GM10847 (cell line): ENCODE results near the gene CA11.

Source experiments
- POLR2A ChIP-seq: IDR thresholded peaks from 2 replicates; pipeline ENCODE4 v1.6.1; 2011; ENCODE audit not compliant: insufficient read length; ENCODE audit errors: extremely low read depth

The CA11 gene

DNA sequence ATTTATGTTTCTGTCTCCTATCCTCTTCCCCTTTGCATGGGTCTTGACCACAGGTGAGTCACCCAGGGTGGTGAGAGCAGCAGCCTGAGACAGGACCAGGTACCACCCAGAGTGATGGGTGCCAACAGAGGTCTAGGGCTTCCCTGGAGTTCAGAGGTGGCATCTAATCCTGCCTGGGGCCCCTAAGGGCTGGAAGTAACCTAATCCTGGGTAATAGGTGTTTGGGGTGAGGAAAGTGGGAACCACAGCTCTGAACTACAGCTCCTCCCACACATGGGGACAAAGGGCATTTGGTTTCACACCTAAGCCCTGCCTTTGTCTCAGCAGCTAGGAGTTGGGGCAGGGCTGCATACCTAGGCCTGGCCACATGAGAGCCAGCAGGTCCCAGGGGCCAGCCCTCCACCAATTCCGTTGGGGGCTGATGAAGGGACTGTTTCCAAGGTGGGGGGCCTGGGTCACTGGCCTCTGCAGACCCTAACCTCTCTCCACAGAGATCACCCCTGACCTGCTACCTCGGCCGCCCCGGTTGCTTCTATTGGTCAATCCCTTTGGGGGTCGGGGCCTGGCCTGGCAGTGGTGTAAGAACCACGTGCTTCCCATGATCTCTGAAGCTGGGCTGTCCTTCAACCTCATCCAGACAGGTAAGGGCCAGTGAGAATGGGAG lies 18.7 kb downstream of the CA11 start:
- no peak for TF ChIP-seq POLR2A

- no peak for TF ChIP-seq POLR2A
These were observed 20.1 kb downstream of the CA11 start for GRCh38 chr19:48625891-48626327.

DNA sequence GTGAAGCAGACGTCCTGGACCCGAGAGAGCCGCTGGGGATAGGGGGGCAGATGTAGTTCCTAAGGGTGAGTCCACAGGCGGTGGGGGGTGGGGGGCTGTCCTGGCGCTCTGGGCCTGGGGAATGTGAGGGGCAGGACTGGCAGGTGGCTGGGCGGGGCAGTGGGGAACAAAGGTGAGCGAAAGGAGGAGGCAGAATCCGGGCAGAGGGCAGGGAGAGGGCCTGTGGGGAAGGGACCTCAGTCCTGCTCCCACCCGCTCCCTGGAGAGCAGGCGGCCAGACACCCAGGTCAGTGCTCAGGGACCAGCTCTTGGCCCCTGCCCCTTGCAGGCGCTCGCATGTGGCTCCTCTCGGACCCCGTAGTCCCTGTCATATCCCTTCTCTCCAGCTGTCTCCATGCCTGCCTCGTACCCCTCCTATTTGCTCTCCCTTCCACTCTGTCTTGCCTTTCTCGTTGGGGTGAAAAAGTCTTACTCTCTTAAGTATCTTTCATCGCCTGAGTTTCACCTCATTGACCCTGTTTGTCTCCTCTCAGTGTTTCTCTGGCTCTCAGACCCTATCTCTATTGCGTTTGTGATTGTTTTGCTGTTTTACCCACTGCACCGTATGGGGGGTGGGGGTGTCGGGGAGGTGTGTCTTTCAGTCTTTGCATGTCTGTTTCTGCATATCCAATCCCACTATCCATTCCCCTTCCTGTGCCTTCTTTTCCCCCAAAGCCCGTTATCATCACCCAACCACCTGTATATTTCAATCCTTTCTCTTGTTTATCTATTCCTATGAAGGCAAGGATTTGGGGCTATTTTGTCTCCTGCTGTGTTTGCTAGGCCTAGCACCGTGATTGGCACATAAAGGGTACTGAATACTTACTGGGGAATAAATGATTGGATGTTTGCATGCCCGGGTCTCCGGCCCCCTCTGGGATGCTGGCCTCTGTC lies 20.9 kb downstream of the CA11 start:
- TF ChIP-seq POLR2A = no peak

GRCh38 chr19:48624067-48624594 lies 21.9 kb downstream of the CA11 start:
- TF ChIP-seq POLR2A = no peak

GRCh38 chr19:48623556-48624066 lies 22.4 kb downstream of the CA11 start:
- TF ChIP-seq POLR2A = no peak

- no peak for TF ChIP-seq POLR2A
These were observed 26.0 kb downstream of the CA11 start for GRCh38 chr19:48619692-48620585.

DNA sequence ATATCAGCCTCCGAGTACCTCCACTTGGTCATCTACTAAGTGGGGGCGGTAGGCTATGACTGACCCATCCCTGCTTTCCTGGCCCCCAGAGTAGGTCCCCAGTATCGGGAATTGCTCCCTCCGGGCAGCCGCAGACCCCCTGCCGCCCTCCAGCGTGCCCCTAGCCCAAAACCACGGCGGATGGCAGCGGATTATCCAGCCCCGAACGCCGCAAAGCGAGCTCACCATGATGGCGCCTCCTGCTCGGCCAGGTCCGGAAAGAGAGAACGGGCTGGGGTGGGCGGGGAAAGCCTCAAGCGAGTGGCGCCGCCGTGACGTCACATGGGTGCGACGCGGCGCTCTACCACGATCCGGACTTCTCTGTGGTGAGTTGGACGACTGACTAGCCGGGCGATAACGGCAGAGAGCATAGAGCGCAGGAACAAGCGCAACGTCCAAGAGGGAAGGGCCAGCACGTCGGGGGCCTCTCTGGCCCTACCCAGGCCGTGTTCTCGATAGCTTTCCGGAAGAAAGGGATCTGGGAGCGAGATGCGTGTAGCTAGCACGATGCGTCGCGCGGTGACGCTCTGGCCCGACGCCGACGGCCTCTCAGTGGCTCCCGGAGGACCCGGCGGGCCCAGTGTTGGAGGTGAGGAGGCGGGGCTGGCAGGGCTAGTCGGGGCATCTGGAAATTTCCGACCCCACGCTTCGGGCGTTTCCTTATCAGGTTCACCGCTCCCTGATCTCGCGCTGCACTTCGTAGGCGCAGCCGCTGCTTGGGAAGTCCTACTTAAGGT lies 26.9 kb downstream of the CA11 start, which contains the start of the genes RPL18 and SPHK2:
RPL18 (minus strand) TSS at position 263 of the 776 bp plus-strand sequence; CDS start at position 228, 35 bp downstream.
SPHK2 (plus strand) TSS at position 591 of the 776 bp plus-strand sequence. CDS start 1,009 bp downstream, outside the sequence.
- TF ChIP-seq POLR2A = peak; percentile 99

DNA sequence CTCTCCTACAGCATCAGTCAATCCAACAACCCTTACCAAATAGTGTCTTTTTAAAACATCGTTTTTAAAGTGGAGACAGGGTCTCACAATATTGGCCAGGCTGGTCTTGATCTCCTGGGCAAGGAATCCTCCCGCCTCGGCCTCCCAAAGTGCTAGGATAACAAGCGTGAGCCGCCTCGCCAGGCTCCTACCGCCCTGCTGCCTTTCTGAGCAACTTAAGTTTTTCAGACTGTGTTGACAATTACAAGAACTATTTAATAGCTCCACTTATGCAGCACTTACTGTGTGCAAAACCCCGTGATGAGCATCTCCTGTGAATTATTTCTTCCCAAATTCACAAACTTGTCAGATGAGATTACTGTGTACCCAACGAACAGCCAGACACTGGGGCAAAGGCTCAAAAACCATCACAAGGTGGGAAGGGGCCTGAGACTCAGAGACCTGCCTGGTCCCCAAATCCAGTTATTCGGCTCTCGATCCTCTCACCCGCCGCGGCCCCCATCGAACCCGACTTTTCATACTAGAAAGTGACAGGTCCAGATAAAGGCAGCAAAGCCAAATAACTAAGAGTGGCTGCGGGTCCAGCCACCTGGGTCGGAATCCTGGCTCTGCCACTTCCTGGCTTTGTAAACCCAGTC lies 27.6 kb downstream of the CA11 start:
- TF ChIP-seq POLR2A = no peak

DNA sequence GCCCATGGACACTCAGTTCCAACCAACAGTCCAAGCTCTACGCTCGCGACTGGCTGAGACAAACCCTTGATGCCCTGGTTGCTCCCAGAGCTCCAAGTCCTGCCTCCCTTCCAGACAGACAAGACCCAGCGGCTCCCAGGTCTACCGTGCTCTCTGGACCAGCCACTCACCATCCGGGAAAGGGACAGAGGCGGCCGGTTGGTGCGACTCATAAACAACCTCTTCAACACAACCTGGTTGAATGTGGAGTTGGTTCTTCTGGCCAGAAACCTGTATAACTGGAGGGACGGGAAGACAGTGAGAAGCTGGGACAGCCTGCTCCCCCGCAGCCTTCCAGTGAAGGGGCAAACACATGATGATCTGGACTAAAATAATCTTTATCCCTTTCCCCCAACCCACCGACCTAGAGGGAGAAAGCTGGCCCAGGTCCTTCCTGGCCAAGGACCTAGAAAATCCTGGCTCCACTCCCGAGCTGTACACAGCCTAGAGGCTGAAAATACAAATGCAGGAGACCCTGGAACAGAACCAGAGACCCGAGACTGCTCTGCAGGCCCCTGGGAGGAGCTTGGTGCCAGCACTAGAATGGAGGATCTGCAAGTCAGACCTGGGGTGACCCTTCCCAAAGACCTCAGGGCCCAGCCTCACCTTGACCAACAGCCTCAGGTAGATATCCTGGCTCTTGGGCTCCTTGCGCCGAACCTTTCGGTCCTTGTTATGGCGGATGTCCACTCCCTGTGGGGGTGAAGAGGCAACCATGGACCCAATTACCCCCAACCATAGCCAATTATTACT lies 28.6 kb downstream of the CA11 start:
- no peak for TF ChIP-seq POLR2A

GRCh38 chr19:48616491-48617056 lies 29.4 kb downstream of the CA11 start:
- no peak for TF ChIP-seq POLR2A

DNA sequence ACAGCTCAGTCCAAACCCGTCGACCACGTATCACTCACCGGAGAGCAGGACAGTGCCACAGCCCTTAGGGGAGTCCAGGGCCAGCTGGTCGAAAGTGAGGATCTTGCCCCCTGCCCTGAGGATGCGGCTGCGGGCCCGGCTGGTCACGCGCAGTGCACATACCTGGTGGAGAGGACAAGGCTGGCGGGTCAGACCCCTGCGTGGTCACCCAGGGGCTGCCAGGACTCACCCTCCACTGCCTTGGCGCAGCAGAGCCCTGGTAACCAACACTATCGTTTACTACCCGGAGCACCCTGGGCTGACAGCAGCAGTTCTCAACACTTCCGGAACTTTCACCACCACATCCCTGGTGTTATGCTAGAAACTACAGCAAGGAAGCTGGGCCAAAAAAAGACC lies 29.9 kb downstream of the CA11 start:
- TF ChIP-seq POLR2A = no peak
